Measurements from ENCODE around the gene DCHS1.
A peak's percentile ranks its signal among the peaks of the same experiment; 100 is the strongest.

DCHS1 gene

DNA sequence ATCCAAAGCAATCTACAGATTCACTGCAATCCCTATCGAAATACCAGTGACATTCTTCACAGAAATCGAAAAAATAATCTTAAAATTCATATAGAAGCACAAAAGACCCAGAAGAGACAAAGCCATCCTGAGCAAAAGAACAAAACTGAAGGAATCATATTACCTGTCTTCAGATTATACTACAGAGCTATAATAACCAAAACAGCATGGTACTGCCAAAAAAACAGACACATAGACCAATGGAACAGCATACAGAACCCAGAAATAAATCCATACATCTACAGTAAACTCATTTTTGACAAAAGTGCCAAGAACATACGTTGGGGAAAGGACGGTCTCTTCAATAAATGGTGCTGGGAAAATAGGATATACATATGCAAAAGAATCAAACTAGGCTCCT lies 71.1 kb downstream of the DCHS1 start:
- Histone ChIP-seq H3K27me3 (no peaks in the 10 kb centered on the region), H3K4me1 (peaks cover 0 to 19% (median 9%) of the 10 kb centered on the region in 4 donors), H3K9me3 (peaks cover 0 to 10% (median 8%) of the 10 kb centered on the region in 3 donors), H3K27ac (no peak overlapping the region), H3K4me3 (no peak overlapping the region), H3K36me3 (peaks cover 0 to 4% (median 0%) of the 10 kb centered on the region in 3 donors)
- intact Hi-C loops (cut with DNase I; ENCODE audit: low total_unique reads): loop anchor here (10.0 kb wide), 1 partner anchor 50 kb away; no protein-coding TSS in a partner anchor
- TF ChIP-seq, protein P1, sequence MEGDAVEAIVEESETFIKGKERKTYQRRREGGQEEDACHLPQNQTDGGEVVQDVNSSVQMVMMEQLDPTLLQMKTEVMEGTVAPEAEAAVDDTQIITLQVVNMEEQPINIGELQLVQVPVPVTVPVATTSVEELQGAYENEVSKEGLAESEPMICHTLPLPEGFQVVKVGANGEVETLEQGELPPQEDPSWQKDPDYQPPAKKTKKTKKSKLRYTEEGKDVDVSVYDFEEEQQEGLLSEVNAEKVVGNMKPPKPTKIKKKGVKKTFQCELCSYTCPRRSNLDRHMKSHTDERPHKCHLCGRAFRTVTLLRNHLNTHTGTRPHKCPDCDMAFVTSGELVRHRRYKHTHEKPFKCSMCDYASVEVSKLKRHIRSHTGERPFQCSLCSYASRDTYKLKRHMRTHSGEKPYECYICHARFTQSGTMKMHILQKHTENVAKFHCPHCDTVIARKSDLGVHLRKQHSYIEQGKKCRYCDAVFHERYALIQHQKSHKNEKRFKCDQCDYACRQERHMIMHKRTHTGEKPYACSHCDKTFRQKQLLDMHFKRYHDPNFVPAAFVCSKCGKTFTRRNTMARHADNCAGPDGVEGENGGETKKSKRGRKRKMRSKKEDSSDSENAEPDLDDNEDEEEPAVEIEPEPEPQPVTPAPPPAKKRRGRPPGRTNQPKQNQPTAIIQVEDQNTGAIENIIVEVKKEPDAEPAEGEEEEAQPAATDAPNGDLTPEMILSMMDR (IDR thresholded peaks at IDR 0.05): no peak
- DNase-seq: no peak

DNA sequence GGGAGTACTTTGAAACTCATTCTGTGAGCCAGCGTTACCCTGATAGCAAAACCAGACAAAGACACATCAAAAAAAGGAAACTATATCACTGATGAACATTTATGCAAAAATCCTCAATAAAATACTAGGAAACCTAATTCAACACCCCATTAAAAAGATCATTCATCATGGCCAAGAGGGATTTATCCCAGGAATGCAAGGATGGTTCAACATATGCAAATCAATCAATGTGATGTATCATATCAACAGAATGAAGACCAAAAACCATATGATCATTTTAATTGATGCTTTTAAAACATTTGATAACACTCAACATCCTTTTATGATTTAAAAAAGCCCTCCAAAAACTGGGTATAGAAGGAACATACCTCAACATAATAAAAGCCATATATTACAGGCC lies 72.0 kb downstream of the DCHS1 start:
- DNase-seq: no peak
- Histone ChIP-seq H3K27me3 (no peaks in the 10 kb centered on the region), H3K9me3 (peaks cover 0 to 10% (median 8%) of the 10 kb centered on the region in 3 donors), H3K4me3 (no peak overlapping the region), H3K27ac (no peak overlapping the region), H3K4me1 (peaks cover 0 to 19% (median 9%) of the 10 kb centered on the region in 4 donors), H3K36me3 (peaks cover 0 to 4% (median 0%) of the 10 kb centered on the region in 3 donors)
- TF ChIP-seq, protein P1 (IDR thresholded peaks at IDR 0.05): no peak
- intact Hi-C loops (cut with DNase I; ENCODE audit: low total_unique reads): loop anchor here (10.0 kb wide), 1 partner anchor 49 kb away; no protein-coding TSS in a partner anchor

DNA sequence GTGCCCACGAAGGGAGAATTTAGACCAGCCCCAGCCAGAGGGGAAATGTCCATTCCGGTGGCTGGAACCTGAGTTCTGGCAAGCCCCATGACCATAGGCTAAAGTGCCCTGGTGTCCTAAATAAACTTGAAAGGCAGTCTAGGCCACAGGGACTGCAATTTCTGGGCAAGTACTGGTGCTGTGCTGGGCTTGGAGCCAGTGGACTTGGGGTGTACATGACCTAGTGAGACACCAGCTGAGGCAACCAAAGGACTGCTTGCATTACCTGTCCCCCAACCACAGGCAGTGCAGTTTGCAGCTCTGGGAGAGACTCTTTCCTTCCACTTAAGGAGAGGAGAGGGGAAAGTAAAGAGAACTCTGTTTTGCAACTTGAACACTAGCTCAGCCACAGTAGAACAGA lies 75.9 kb downstream of the DCHS1 start:
- no peaks in the 10 kb centered on the region for H3K27me3 ChIP-seq
- peaks cover 0 to 13% (median 8%) of the 10 kb centered on the region in 4 donors for H3K4me1 ChIP-seq
- H3K4me3 ChIP-seq: no peak overlapping the region
- no peaks in the 10 kb centered on the region for H3K36me3 ChIP-seq
- H3K9me3 ChIP-seq: peaks cover 0 to 10% (median 8%) of the 10 kb centered on the region in 3 donors
- H3K27ac ChIP-seq: no peak overlapping the region
- TF ChIP-seq, protein P1 (IDR thresholded peaks at IDR 0.05): no peak
- intact Hi-C loops (cut with DNase I; ENCODE audit: low total_unique reads): loop anchor here (10.0 kb wide), 1 partner anchor 45 kb away; no protein-coding TSS in a partner anchor
- DNase-seq: no peak

DNA sequence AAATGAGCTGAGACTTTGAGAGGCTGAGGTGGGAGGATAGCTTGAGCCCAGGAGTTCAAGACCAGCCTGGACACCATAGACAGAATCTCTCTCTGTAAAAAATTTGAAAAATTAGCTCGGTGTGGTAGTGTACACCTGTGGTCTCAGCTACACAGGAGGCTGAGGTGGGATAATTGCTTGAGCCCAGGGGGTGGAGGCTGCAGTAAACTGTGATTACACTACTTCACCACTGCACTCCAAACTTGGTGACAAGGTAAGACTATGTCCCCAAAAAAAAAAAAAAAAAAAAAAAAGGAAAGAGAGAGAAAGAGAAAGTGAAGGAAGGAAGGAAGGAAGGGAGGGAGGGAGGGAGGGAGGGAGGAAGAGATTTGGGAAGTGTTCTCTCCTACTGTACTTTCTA lies 77.5 kb downstream of the DCHS1 start:
- no peaks in the 10 kb centered on the region for H3K9me3 ChIP-seq
- H3K36me3 ChIP-seq: no peaks in the 10 kb centered on the region
- no peaks in the 10 kb centered on the region for H3K27me3 ChIP-seq
- no peak overlapping the region for H3K4me3 ChIP-seq
- peak overlapping the region in 1 of 2 donors; percentile 59 for H3K27ac ChIP-seq
- TF ChIP-seq, protein P1 (IDR thresholded peaks at IDR 0.05): no peak
- intact Hi-C loops (cut with DNase I; ENCODE audit: low total_unique reads): no loop called here
- no peak for DNase-seq
- peaks cover 0 to 13% (median 8%) of the 10 kb centered on the region in 4 donors for H3K4me1 ChIP-seq

DNA sequence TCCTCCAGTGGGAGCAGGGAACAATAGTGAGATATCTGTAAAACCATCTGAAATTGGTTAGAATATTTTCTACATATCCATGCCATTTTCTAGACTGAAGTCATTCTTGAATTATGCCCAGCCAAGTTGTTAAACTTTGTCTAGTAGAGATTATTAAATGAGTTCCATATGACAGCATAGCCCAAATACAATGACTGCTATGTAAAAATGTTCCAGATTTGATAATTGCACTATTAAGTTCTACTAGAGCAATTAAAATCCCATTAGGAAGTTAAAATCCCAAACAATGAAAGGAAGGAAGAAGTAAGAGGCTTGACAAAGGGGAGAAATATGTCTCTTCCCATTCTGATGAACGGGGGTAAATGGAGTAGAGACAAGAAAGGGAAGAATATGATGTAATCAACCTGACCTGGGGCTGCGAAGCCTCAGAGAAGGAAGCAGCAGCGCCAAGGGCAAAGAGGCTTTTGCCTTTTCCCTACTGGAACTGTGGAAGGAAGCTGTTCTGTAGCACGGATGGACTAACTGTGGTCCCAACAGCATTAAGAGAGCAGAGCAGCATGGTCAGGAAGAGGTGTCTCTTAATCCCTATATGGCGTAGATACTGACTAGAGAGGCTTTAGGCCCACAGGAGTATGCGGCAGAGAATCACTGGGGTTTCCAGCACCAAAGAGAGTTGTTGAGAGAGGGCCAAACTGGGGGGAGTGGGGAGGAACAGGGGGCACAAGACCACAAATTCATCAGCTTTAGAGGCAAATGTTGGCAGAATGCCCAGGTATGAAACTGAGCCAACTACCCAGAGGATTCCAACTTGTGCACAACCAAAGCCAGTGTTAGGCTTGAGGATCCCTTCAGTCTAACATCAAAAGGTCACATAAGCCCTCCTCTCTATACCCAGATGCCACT lies 78.9 kb downstream of the DCHS1 start:
- Histone ChIP-seq H3K4me3 (no peak overlapping the region), H3K4me1 (peaks cover 0 to 20% (median 13%) of the 10 kb centered on the region in 4 donors), H3K36me3 (no peaks in the 10 kb centered on the region), H3K27me3 (no peaks in the 10 kb centered on the region), H3K9me3 (no peaks in the 10 kb centered on the region), H3K27ac (peak overlapping the region; percentile 37 to 59)
- DNase-seq: no peak
- intact Hi-C loops (cut with DNase I; ENCODE audit: low total_unique reads): no loop called here
- TF ChIP-seq, protein P1 (IDR thresholded peaks at IDR 0.05): no peak

All from tibial artery (tissue), 4 donors.